WTC11 (cell line): ENCODE results near the gene ASCC3. TPM values are rescaled to one million over a fixed set of nuclear protein-coding genes. Genes with fewer than 3 reads are reported as not detected.

ENCODE experiments used
- ATAC-seq: fragments of 200-7000 bp; cut with Tn5 transposase; 2 replicates; pipeline ENCODE4 v1.10.0; 2021; ENCODE audit warnings: mild to moderate bottlenecking, moderate library complexity
- CTCF ChIA-PET: fragments of 300-600 bp; sonication (Branson Sonifier 250); formaldehyde crosslinking; loops from one replicate; lab custom pipeline; 2021; ENCODE audit warnings: antibody characterized with exemption; lab: Charles Lee
- POLR2A ChIA-PET: fragments of 350-600 bp; sonication (Branson Sonifier 250); formaldehyde crosslinking; loops from one replicate; lab custom pipeline; 2021; ENCODE audit warnings: antibody characterized with exemption; lab: Charles Lee
- DNase-seq: peaks from one replicate; pipeline ENCODE4 v3.0.0; 2021; ENCODE audit warnings: low spot score
- H3K27ac Mint-ChIP-seq: 2 replicates; pipeline ENCODE4 v1.8.0; 2021; ENCODE audit warnings: mixed read lengths
- H3K27me3 Mint-ChIP-seq: 2 replicates; pipeline ENCODE4 v1.8.0; 2021; ENCODE audit warnings: low read depth, mild to moderate bottlenecking, moderate library complexity, mixed read lengths
- H3K36me3 Mint-ChIP-seq: 2 replicates; pipeline ENCODE4 v1.8.0; 2021; ENCODE audit warnings: mixed read lengths
- H3K4me1 Mint-ChIP-seq: 2 replicates; pipeline ENCODE4 v1.8.0; 2022; ENCODE audit warnings: mixed read lengths
- H3K4me3 Mint-ChIP-seq: 2 replicates; pipeline ENCODE4 v1.8.0; 2021; ENCODE audit warnings: mild to moderate bottlenecking, moderate library complexity, mixed read lengths
- H3K9me3 Mint-ChIP-seq: 2 replicates; pipeline ENCODE4 v1.8.0; 2021; ENCODE audit warnings: mixed read lengths
- ARID4B ChIP-seq: sonication (generic); formaldehyde crosslinking; IDR thresholded peaks from 2 replicates; pipeline ENCODE4 v1.8.0; 2023; ENCODE audit warnings: missing genetic modification reagents, mild to moderate bottlenecking, borderline replicate concordance
- ATF1 ChIP-seq: sonication (generic); formaldehyde crosslinking; IDR thresholded peaks from 2 replicates; pipeline ENCODE4 v1.8.1; 2023; ENCODE audit warnings: mild to moderate bottlenecking, moderate library complexity, missing genetic modification reagents
- ATF2 ChIP-seq: sonication (generic); formaldehyde crosslinking; IDR thresholded peaks from 2 replicates; pipeline ENCODE4 v1.8.1; 2022; ENCODE audit warnings: low read depth, missing genetic modification reagents, borderline replicate concordance
- ATF3 ChIP-seq: sonication (generic); formaldehyde crosslinking; conservative IDR thresholded peaks from 2 replicates; pipeline ENCODE4 v1.8.1; 2022; ENCODE audit warnings: mild to moderate bottlenecking, missing genetic modification reagents
- CREM ChIP-seq: sonication (generic); formaldehyde crosslinking; IDR thresholded peaks from 2 replicates; pipeline ENCODE4 v1.8.1; 2022; ENCODE audit warnings: mild to moderate bottlenecking, missing genetic modification reagents, moderate library complexity
- HMGXB4 ChIP-seq: sonication (generic); formaldehyde crosslinking; IDR thresholded peaks from 2 replicates; pipeline ENCODE4 v1.8.1; 2023; ENCODE audit warnings: mild to moderate bottlenecking, moderate library complexity, missing genetic modification reagents
- MLX ChIP-seq: sonication (generic); formaldehyde crosslinking; IDR thresholded peaks from 2 replicates; pipeline ENCODE4 v1.8.1; 2023; ENCODE audit warnings: mild to moderate bottlenecking, missing genetic modification reagents, moderate library complexity
- MYBL2 ChIP-seq: sonication (generic); formaldehyde crosslinking; IDR thresholded peaks from 2 replicates; pipeline ENCODE4 v1.8.1; 2023; ENCODE audit warnings: mild to moderate bottlenecking, moderate library complexity, missing genetic modification reagents
- NR1H2 ChIP-seq: sonication (generic); formaldehyde crosslinking; IDR thresholded peaks from 2 replicates; pipeline ENCODE4 v1.9.0; 2021; ENCODE audit warnings: mild to moderate bottlenecking, moderate library complexity, missing genetic modification reagents
- PREB ChIP-seq: sonication (generic); formaldehyde crosslinking; IDR thresholded peaks from 2 replicates; pipeline ENCODE4 v1.8.1; 2022; ENCODE audit warnings: mild to moderate bottlenecking, missing genetic modification reagents, moderate library complexity, borderline replicate concordance
- RELA ChIP-seq: sonication (generic); formaldehyde crosslinking; IDR thresholded peaks from 2 replicates; pipeline ENCODE4 v1.8.1; 2022; ENCODE audit warnings: missing genetic modification reagents, mild to moderate bottlenecking, borderline replicate concordance
- TCF7 ChIP-seq: sonication (generic); formaldehyde crosslinking; IDR thresholded peaks from 2 replicates; pipeline ENCODE4 v1.8.0; 2022; ENCODE audit warnings: mild to moderate bottlenecking, low read depth, missing genetic modification reagents, moderate library complexity
- USF1 ChIP-seq: sonication (generic); formaldehyde crosslinking; IDR thresholded peaks from 2 replicates; pipeline ENCODE4 v1.8.0; 2022; ENCODE audit warnings: mild to moderate bottlenecking, missing genetic modification reagents
- ZBTB43 ChIP-seq: sonication (generic); formaldehyde crosslinking; IDR thresholded peaks from 2 replicates; pipeline ENCODE4 v1.8.1; 2023; ENCODE audit warnings: mild to moderate bottlenecking, missing genetic modification reagents
- ZMAT4 ChIP-seq: fragments of 250-450 bp; sonication (Bioruptor Pico); IDR thresholded peaks from 2 replicates; pipeline ENCODE4 v1.9.0; 2021; ENCODE audit warnings: mild to moderate bottlenecking
- ZNF121 ChIP-seq: sonication (generic); formaldehyde crosslinking; IDR thresholded peaks from 2 replicates; pipeline ENCODE4 v1.8.0; 2023; ENCODE audit warnings: missing genetic modification reagents
- ZNF263 ChIP-seq: sonication (generic); formaldehyde crosslinking; IDR thresholded peaks from 2 replicates; pipeline ENCODE4 v1.8.1; 2022; ENCODE audit warnings: low read depth, mild to moderate bottlenecking, moderate library complexity, missing genetic modification reagents
- ZNF396 ChIP-seq: fragments of 250-450 bp; sonication (Bioruptor Pico); IDR thresholded peaks from 2 replicates; pipeline ENCODE4 v1.8.0; 2021; ENCODE audit warnings: mild to moderate bottlenecking, moderate library complexity, borderline replicate concordance
- total RNA-seq: library from RNA; stranded (reverse); gene quantifications from 3 replicates; pipeline ENCODE4 v1.2.3, GENCODE V29; 2021

Gene ASCC3
- total RNA-seq, 1 experiment from 2014 or later, result 80.7 TPM

- TF ChIP-seq PREB (CRISPR knock-in tag), result no peak; the same call in 1 of the 2 replicates
- TF ChIP-seq RELA (CRISPR knock-in tag), result peak; percentile 93; the same call in 1 of the 2 replicates
- peak; percentile 44; the same call in 1 of the 2 replicates for TF ChIP-seq ZNF263
- peak; percentile 54; the same call in 1 of the 2 replicates for TF ChIP-seq ZNF121 (CRISPR knock-in tag)
- peak; percentile 72; the same call in 1 of the 2 replicates for TF ChIP-seq MYBL2 (CRISPR knock-in tag)
- TF ChIP-seq CREM (CRISPR knock-in tag), result peak; percentile 89; the same call in 1 of the 2 replicates
- TF ChIP-seq HMGXB4 (CRISPR knock-in tag), result peak; percentile 97
- TF ChIP-seq ZBTB43 (CRISPR knock-in tag), result peak; percentile 92
Measured at GRCh38 chr6:100880853-100881706, at the start of gene ASCC3 (continued).

- ATAC-seq (no peak), DNase-seq (no peak)
- H3K36me3 Mint-ChIP-seq, result no peaks in the 10 kb centered on the region
- CTCF ChIA-PET, result no interaction called here
- H3K27me3 Mint-ChIP-seq, result no peaks in the 10 kb centered on the region
- POLR2A ChIA-PET, result no interaction called here
- peaks cover 8% of the 10 kb centered on the region for H3K9me3 Mint-ChIP-seq
- H3K27ac Mint-ChIP-seq, result no peak overlapping the region
- no peak overlapping the region for H3K4me3 Mint-ChIP-seq
- peaks cover 6% of the 10 kb centered on the region; the same call in 1 of the 2 replicates for H3K4me1 Mint-ChIP-seq
- TF ChIP-seq ARID4B (CRISPR knock-in tag) (no peak), MLX (no peak), NR1H2 (CRISPR knock-in tag) (no peak), ZMAT4 (CRISPR knock-in tag) (no peak), USF1 (CRISPR knock-in tag) (no peak), TCF7 (CRISPR knock-in tag) (no peak), ZNF396 (CRISPR knock-in tag) (no peak), ATF3 (CRISPR knock-in tag) (no peak), ATF2 (CRISPR knock-in tag) (no peak), ATF1 (CRISPR knock-in tag) (no peak)
Measured at GRCh38 chr6:100925749-100926148, 44.6 kb upstream of the ASCC3 start.
